Measurements from ENCODE around the gene NYAP2. TPM values are rescaled to one million over a fixed set of nuclear protein-coding genes. Genes with fewer than 3 reads are reported as not detected.

NYAP2 gene
- total RNA-seq, 1 experiment from 2014 or later: not detected

- ChIA-PET CTCF (no interaction called here), POLR2A (no interaction called here)
- peak; percentile 30; the same call in 1 of the 2 replicates for ATAC-seq
- H3K4me3 Mint-ChIP-seq: no peak overlapping the region
- H3K27me3 Mint-ChIP-seq (ENCODE audit: low read depth): no peaks in the 10 kb centered on the region
- H3K9me3 Mint-ChIP-seq: no peaks in the 10 kb centered on the region
- no peak for DNase-seq (ENCODE audit: low spot score)
- H3K27ac Mint-ChIP-seq: no peak overlapping the region
- H3K4me1 Mint-ChIP-seq: no peaks in the 10 kb centered on the region
- H3K36me3 Mint-ChIP-seq: no peaks in the 10 kb centered on the region
- no peak for TF ChIP-seq ATF6 (CRISPR knock-in tag; IDR thresholded peaks at IDR 0.05)
- TF ChIP-seq HMGA2 (CRISPR knock-in tag; IDR thresholded peaks at IDR 0.05): no peak
- TF ChIP-seq MLX (CRISPR knock-in tag; IDR thresholded peaks at IDR 0.05): no peak
- no peak for TF ChIP-seq PRDM15 (CRISPR knock-in tag; IDR thresholded peaks at IDR 0.05)
- TF ChIP-seq OVOL2 (CRISPR knock-in tag; IDR thresholded peaks at IDR 0.05; ENCODE audit: borderline replicate concordance): no peak
- no peak for TF ChIP-seq ZBTB43 (CRISPR knock-in tag; IDR thresholded peaks at IDR 0.05)
- TF ChIP-seq AFF4 (CRISPR knock-in tag; IDR thresholded peaks at IDR 0.05; ENCODE audit: borderline replicate concordance): no peak
- TF ChIP-seq CBFB (CRISPR knock-in tag; IDR thresholded peaks at IDR 0.05; ENCODE audit: low read depth): no peak
- TF ChIP-seq AR (CRISPR knock-in tag; IDR thresholded peaks at IDR 0.05): no peak
- TF ChIP-seq ATF3 (CRISPR knock-in tag; conservative IDR thresholded peaks at IDR 0.05): no peak
- no peak for TF ChIP-seq ZNF512 (CRISPR knock-in tag; IDR thresholded peaks at IDR 0.05; ENCODE audit: borderline replicate concordance)
- no peak for TF ChIP-seq ARID4B (CRISPR knock-in tag; IDR thresholded peaks at IDR 0.05; ENCODE audit: borderline replicate concordance)
- no peak for TF ChIP-seq USF2 (CRISPR knock-in tag; IDR thresholded peaks at IDR 0.05)
- no peak for TF ChIP-seq MXD4 (CRISPR knock-in tag; IDR thresholded peaks at IDR 0.05; ENCODE audit: borderline replicate concordance)
These were observed 191.4 kb downstream of the NYAP2 start for GRCh38 chr2:225590932-225591331.

All from WTC11 (cell line).